Measurements from ENCODE around the gene THAP4. TPM values are rescaled to one million over a fixed set of nuclear protein-coding genes. Genes with fewer than 3 reads are reported as not detected.

The THAP4 gene
- total and polyA plus RNA-seq, 2 of the 4 experiments (the other 2 are of a cell fraction) = 33.9 to 55.1 TPM

- H4K8ac ChIP-seq (ENCODE audit: low read depth in 2 of 2, low read length in 2 of 2) = no peak overlapping the region
- peaks cover 68% of the 10 kb centered on the region for H4K20me1 ChIP-seq (ENCODE audit: insufficient read depth, low read length)
- H3K9ac ChIP-seq (ENCODE audit: low read depth, low read length) = no peak overlapping the region
- no peak for TF ChIP-seq ELK1 (IDR thresholded peaks at IDR 0.05; ENCODE audit: borderline replicate concordance, low read depth, low read length)
- TF ChIP-seq RCOR1 (IDR thresholded peaks at IDR 0.05; ENCODE audit: insufficient replicate concordance, low read length) = no peak
- no peak for TF ChIP-seq MXI1 (IDR thresholded peaks at IDR 0.05; ENCODE audit: borderline replicate concordance, low read depth, low read length)
- no peak for TF ChIP-seq POLR2A (IDR thresholded peaks at IDR 0.05; ENCODE audit: low read depth, low read length)
- no peak for TF ChIP-seq MAFK (IDR thresholded peaks at IDR 0.05; ENCODE audit: low read depth, low read length)
- no peak for TF ChIP-seq NFE2L2 (IDR thresholded peaks at IDR 0.05; ENCODE audit: low read depth, low read length)
- TF ChIP-seq MAZ (IDR thresholded peaks at IDR 0.05; ENCODE audit: borderline replicate concordance, low read depth, low read length) = no peak
- no peak for TF ChIP-seq USF2 (IDR thresholded peaks at IDR 0.05; ENCODE audit: low read depth, low read length)
- no peak for TF ChIP-seq CEBPB (IDR thresholded peaks at IDR 0.05; ENCODE audit: low read depth, low read length)
- TF ChIP-seq BHLHE40 (IDR thresholded peaks at IDR 0.05; ENCODE audit: low read depth, low read length) = no peak
- ChIA-PET POLR2A (ENCODE audit: unreplicated experiment) (no interaction called here), CTCF (interaction anchor here (0.6 to 1.1 kb wide), 2 partner anchors 10 to 17 kb away, joined by 3 to 5 read pairs; no protein-coding TSS in a partner anchor)
- BruUV-seq (replicated peaks) = no TSS peak
- no peak overlapping the region for H3K4ac ChIP-seq (ENCODE audit: low read depth, low read length)
- H3K18ac ChIP-seq (ENCODE audit: low read depth, low read length) = no peak overlapping the region
- no peak overlapping the region for H4K5ac ChIP-seq (ENCODE audit: low read depth, low read length)
- no peak overlapping the region for H3K56ac ChIP-seq (ENCODE audit: extremely low read depth, insufficient read depth, low read length)
- no peaks in the 10 kb centered on the region for H3K9me3 ChIP-seq (ENCODE audit: control insufficient read depth, insufficient read depth, low read length)
- H2AK5ac ChIP-seq (ENCODE audit: low read depth, low read length) = no peak overlapping the region
- no peak overlapping the region for H3K4me2 ChIP-seq (ENCODE audit: low read depth, low read length)
- peaks cover 14% of the 10 kb centered on the region for H3K9me1 ChIP-seq (ENCODE audit: insufficient read depth, low read length)
- DNase-seq = no peak
- H2BK5ac ChIP-seq (ENCODE audit: low read depth, low read length, poor library complexity, severe bottlenecking) = no peak overlapping the region
- H3K23ac ChIP-seq (ENCODE audit: low read depth, low read length) = no peak overlapping the region
- H2AK9ac ChIP-seq (replicated peaks; ENCODE audit: low read depth, low read length, poor library complexity) = no peak overlapping the region
- no peak overlapping the region for H2AFZ ChIP-seq (replicated peaks; ENCODE audit: low read length, poor library complexity)
- H3K79me1 ChIP-seq (ENCODE audit: low read depth in 1 of 2, low read length in 2 of 2) = peaks cover 30 to 81% of the 10 kb centered on the region in 2 experiments
- intact Hi-C loops (cut with micrococcal nuclease) = no loop called here
- whole genome bisulfite sequencing, 2 experiments (ENCODE audit: extremely low coverage in 2 of 2, insufficient read length in 1 of 2) = 96% methylated on average over 4 of the region's 6 CpGs; no CpG with 5 or more reads in 1 of the 2 experiments
- H3K4me3 ChIP-seq (ENCODE audit: insufficient read depth, low read depth, low read length) = no peak overlapping the region
- no peak overlapping the region for H3K14ac ChIP-seq (replicated peaks; ENCODE audit: low read depth, low read length)
- no peak overlapping the region for H2BK20ac ChIP-seq (ENCODE audit: low read depth, low read length)
- no peak overlapping the region for H2BK15ac ChIP-seq (ENCODE audit: low read depth, low read length)
- H3K27me3 ChIP-seq (ENCODE audit: control insufficient read depth, insufficient read depth, low read length) = no peaks in the 10 kb centered on the region
- H3K36me3 ChIP-seq (ENCODE audit: control insufficient read depth, insufficient read depth, low read length) = peaks cover 24% of the 10 kb centered on the region
- dilution Hi-C loops (cut with HindIII; ENCODE audit: low sequenced_read_pairs, unreplicated experiment) = no loop called here
- H3K27ac ChIP-seq (ENCODE audit: insufficient read depth, low read length) = no peak overlapping the region
- ATAC-seq (ENCODE audit: low read depth) = no peak
- peaks cover 2% of the 10 kb centered on the region; the same call in 1 of the 2 replicates for H3K4me1 ChIP-seq (ENCODE audit: control insufficient read depth, insufficient read depth, low read length)
- H4K91ac ChIP-seq (ENCODE audit: insufficient read depth, low read depth, low read length) = no peak overlapping the region
- in situ Hi-C loops (cut with MboI; ENCODE audit: low sequenced_read_pairs) = no loop called here
- no peak overlapping the region for H2BK120ac ChIP-seq (ENCODE audit: low read depth, low read length)
Measured at GRCh38 chr2:241648453-241648852, 11.5 kb upstream of the THAP4 start.
